Testis (tissue), 3 donors: ENCODE data around the gene BOD1L1. TPM values are rescaled to one million over a fixed set of nuclear protein-coding genes. Genes with fewer than 3 reads are reported as not detected.

Experiments
- DNase-seq: peaks from one replicate; pipeline ENCODE4 v3.0.0-alpha.2; 2019
- H3K27ac ChIP-seq, 2 donors: fragments of 200-600 bp; sonication (generic); one replicate each; pipeline ENCODE4 v1.5.1; 2019
- H3K27me3 ChIP-seq: fragments of 200-600 bp; sonication (generic); one replicate; pipeline ENCODE4 v1.5.1; 2019
- H3K36me3 ChIP-seq: fragments of 200-600 bp; sonication (generic); one replicate; pipeline ENCODE4 v1.5.1; 2017; ENCODE audit warnings: low read depth; ENCODE audit errors: missing control alignments
- H3K4me1 ChIP-seq: fragments of 200-600 bp; sonication (generic); one replicate; pipeline ENCODE4 v1.5.1; 2019
- H3K4me3 ChIP-seq, 2 donors: fragments of 200-600 bp; sonication (generic); one replicate each; pipeline ENCODE4 v1.5.1; 2017 to 2019
- H3K9me3 ChIP-seq: fragments of 200-600 bp; sonication (generic); one replicate; pipeline ENCODE4 v1.5.1; 2017
- POLR2A ChIP-seq: fragments of 450-650 bp; IDR thresholded peaks from one replicate; pipeline ENCODE4 v1.6.1; 2017; ENCODE audit warnings: antibody characterized with exemption, mild to moderate bottlenecking, moderate library complexity
- WGBS, 2 donors: methylation state at CpG; one replicate each; pipeline ENCODE4 v1.1.5; 2018; 5-methylcytosine and 5-hydroxymethylcytosine counted together
- intact Hi-C: fragments of 100-400 bp; cut with DNase I; formaldehyde crosslinking; loops from one replicate; pipeline ENCODE4 v1.15.1; 2023; ENCODE audit warnings: low total_unique reads
- polyA plus RNA-seq: library from polyadenylated mRNA; stranded (reverse); fragments of 350-450 nt; fragmentation: Illumina TruSeq; extraction: RNeasy Lipid Tissue Mini Kit (QIAGEN cat#74804); gene quantifications from one replicate; pipeline ENCODE4 v1.2.3, GENCODE V29; 2014; ENCODE audit warnings: low read depth, low replicate concordance; ENCODE audit not compliant: insufficient read depth
- total RNA-seq, 2 donors: library from RNA; depleted of rRNA; stranded (reverse); fragments of >200 nt; gene quantifications; one replicate each; pipeline ENCODE4 v1.2.3, GENCODE V29; 2016
- TF ChIP-seq, protein P1 (sequence below), 3 experiments: fragments of 450-650 bp in 2 of 3; fragments of 200-600 bp in 1 of 3; sonication (generic) in 1 of 3; IDR thresholded peaks; one replicate each; pipeline ENCODE4 v1.5.1; 2016 to 2019; ENCODE audit warnings: antibody characterized with exemption in 3 of 3, mild to moderate bottlenecking in 2 of 3, moderate library complexity in 1 of 3

Gene BOD1L1
- total and polyA plus RNA-seq, 3 donors from 2014 or later = 14.7 to 108 (median 98.1) TPM

DNA sequence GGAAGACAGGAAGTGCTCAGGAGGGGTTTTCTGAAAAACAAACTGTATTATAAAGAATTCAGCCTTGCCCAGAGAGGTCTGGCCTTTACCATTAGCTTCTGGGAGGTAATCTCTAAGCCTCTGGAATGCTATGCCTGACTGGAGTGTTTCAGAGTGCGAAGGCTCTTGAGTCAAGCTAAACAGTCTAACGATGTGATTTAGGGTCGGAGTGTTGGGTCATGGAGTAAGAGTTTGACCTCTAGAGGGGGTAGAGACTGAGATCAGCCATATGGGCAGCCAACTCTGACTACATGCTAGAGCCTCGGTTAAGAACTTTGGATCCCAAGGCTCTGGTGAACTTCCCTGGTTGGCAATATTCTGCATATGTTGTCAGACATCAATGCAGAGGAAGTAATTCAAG, 15.0 kb downstream of the BOD1L1 start:
- 69 to 74% methylated on average over 4 of the region's 4 CpGs for WGBS, 2 donors
- intact Hi-C loops = no loop called here
- Histone ChIP-seq H3K27me3 (no peaks in the 10 kb centered on the region), H3K36me3 (no peaks in the 10 kb centered on the region), H3K9me3 (no peaks in the 10 kb centered on the region), H3K27ac (no peak overlapping the region), H3K4me3 (no peak overlapping the region), H3K4me1 (no peaks in the 10 kb centered on the region)
- DNase-seq = no peak
- TF ChIP-seq, protein P1, sequence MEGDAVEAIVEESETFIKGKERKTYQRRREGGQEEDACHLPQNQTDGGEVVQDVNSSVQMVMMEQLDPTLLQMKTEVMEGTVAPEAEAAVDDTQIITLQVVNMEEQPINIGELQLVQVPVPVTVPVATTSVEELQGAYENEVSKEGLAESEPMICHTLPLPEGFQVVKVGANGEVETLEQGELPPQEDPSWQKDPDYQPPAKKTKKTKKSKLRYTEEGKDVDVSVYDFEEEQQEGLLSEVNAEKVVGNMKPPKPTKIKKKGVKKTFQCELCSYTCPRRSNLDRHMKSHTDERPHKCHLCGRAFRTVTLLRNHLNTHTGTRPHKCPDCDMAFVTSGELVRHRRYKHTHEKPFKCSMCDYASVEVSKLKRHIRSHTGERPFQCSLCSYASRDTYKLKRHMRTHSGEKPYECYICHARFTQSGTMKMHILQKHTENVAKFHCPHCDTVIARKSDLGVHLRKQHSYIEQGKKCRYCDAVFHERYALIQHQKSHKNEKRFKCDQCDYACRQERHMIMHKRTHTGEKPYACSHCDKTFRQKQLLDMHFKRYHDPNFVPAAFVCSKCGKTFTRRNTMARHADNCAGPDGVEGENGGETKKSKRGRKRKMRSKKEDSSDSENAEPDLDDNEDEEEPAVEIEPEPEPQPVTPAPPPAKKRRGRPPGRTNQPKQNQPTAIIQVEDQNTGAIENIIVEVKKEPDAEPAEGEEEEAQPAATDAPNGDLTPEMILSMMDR (IDR thresholded peaks at IDR 0.05) = no peak
- no peak for TF ChIP-seq POLR2A

DNA sequence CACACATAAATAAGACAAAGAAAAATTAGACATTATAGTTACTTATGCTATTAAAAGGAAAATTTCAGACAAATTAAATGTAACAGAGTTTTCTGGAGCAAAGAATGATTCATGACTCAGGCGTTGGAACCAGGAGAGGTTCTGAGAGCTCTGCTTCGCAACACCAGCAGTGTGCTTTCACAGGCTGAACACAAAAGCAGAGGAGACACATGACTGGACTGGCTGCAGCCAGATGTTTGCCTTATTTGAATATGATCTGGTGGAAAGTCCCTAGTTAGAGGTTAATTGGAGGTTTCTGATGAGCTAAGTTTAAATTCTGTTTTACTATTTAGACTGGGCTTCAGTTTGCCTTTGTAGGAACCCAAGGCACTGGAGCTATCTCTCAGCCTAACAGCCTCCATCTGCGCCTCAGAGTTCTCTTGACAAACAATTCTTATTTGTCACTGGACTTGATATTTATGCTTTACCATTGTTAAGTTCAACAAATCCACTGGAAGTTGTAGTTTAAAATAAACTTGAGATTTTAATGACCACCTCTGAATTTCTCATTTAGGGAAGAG, 16.2 kb downstream of the BOD1L1 start:
- no peaks in the 10 kb centered on the region for H3K4me1 ChIP-seq
- no peaks in the 10 kb centered on the region for H3K36me3 ChIP-seq
- H3K9me3 ChIP-seq = no peaks in the 10 kb centered on the region
- H3K4me3 ChIP-seq = no peak overlapping the region
- no peaks in the 10 kb centered on the region for H3K27me3 ChIP-seq
- no peak overlapping the region for H3K27ac ChIP-seq
- TF ChIP-seq, protein P1 (IDR thresholded peaks at IDR 0.05) = no peak
- TF ChIP-seq POLR2A = no peak
- WGBS, 2 donors = 72 to 86% methylated on average over 3 of the region's 3 CpGs
- no peak for DNase-seq
- intact Hi-C loops = no loop called here

DNA sequence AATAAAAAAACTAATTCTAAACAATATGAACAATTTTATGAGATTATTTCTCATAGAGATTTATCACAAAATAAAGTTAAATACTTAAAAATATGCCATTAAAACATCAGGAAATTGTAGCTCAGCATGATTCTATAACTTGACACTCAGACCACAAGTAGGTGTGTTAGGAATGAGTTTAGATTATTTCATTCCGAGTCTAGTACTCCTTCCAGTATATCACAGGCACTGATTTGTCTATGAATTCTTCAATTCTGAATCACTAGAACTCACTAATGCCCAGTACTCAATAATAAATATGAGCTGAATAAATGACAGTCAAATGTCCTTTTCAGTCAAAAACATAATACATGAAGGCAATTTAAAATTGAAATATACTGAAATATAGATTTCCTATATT, 22.2 kb downstream of the BOD1L1 start:
- H3K27me3 ChIP-seq = no peaks in the 10 kb centered on the region
- no peak overlapping the region for H3K27ac ChIP-seq
- 97 to 98% methylated on average over 1 of the region's 1 CpG for WGBS, 2 donors
- no peaks in the 10 kb centered on the region for H3K36me3 ChIP-seq
- TF ChIP-seq, protein P1 (IDR thresholded peaks at IDR 0.05) = no peak
- TF ChIP-seq POLR2A = no peak
- DNase-seq = no peak
- H3K4me1 ChIP-seq = no peaks in the 10 kb centered on the region
- no peak overlapping the region for H3K4me3 ChIP-seq
- H3K9me3 ChIP-seq = no peaks in the 10 kb centered on the region
- intact Hi-C loops = no loop called here

DNA sequence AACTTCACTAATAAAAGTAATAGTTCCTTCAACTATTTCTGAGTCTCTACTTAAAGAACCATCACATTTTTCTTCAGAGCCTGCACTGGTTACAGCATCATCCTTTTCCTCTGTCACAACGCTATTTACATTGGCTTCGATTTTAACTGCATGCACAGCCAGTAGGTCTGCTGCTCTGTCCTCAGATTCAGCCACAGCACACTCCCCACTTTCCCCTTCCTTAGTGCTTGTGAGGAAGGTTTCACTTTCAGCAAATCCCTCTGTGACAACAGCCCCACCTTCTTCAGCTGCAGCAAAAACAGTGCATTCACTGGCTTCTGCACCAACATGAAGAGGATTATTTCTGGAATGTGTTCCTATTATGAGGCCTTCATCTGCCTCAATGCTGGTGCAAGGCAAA, 25.7 kb downstream of the BOD1L1 start:
- Histone ChIP-seq H3K27me3 (no peaks in the 10 kb centered on the region), H3K36me3 (no peaks in the 10 kb centered on the region), H3K4me1 (peaks cover 4% of the 10 kb centered on the region), H3K4me3 (no peak overlapping the region), H3K27ac (no peak overlapping the region), H3K9me3 (no peaks in the 10 kb centered on the region)
- no peak for TF ChIP-seq POLR2A
- TF ChIP-seq, protein P1 (IDR thresholded peaks at IDR 0.05) = no peak
- intact Hi-C loops = no loop called here
- no peak for DNase-seq
- WGBS, 2 donors = 98 to 99% methylated on average over 2 of the region's 2 CpGs

DNA sequence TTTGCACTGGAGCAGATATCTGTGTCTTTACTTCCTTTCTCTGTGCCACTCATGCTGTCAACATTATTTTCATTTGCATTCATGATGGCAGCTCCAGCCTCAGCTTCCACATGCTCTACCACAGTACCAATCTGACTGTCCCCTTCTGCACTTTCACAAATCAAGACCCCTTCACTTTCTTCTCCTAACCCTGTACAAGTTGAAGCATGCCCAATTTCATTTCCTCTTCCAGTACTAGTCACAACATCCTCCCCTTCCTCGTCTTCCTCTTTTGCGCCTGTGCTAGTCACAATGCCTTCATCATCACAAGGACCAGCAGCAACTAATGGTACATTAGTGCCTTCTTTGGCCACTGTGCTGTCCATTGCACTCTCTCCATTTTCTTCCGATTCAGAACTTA, 26.5 kb downstream of the BOD1L1 start:
- intact Hi-C loops = no loop called here
- 96 to 100% methylated on average over 3 of the region's 3 CpGs for WGBS, 2 donors
- H3K9me3 ChIP-seq = no peaks in the 10 kb centered on the region
- no peak for DNase-seq
- no peak overlapping the region for H3K4me3 ChIP-seq
- no peak overlapping the region for H3K27ac ChIP-seq
- H3K36me3 ChIP-seq = no peaks in the 10 kb centered on the region
- no peaks in the 10 kb centered on the region for H3K27me3 ChIP-seq
- H3K4me1 ChIP-seq = peaks cover 4% of the 10 kb centered on the region
- no peak for TF ChIP-seq POLR2A
- TF ChIP-seq, protein P1 (IDR thresholded peaks at IDR 0.05) = no peak
